Skin epidermis (tissue), 12 donors: ENCODE measurements around the gene PLA2G4A.
A peak's percentile ranks its signal among the peaks of the same experiment; 100 is the strongest.

Experiments
- H3K27ac ChIP-seq, 21 experiments: fragments of 200-600 bp; sonication (generic) in 11 of 21; one replicate each; pipeline ENCODE4 v1.5.0; 2020; ENCODE audit warnings: mild to moderate bottlenecking in 3 of 21, inconsistent platforms in 2 of 21, moderate library complexity in 2 of 21
- H3K4me3 ChIP-seq, 7 experiments: fragments of 200-600 bp; sonication (generic) in 2 of 7; one replicate each; pipeline ENCODE4 v1.5.0; 2020; ENCODE audit warnings: inconsistent platforms in 2 of 7, mild to moderate bottlenecking in 2 of 7, moderate library complexity in 1 of 7

Gene PLA2G4A

GRCh38 chr1:186829686-186830587 is 1.2 kb downstream of the PLA2G4A start:
- Histone ChIP-seq H3K4me3 (peak overlapping the region; percentile 32 to 65 (median 55)), H3K27ac (peak overlapping the region in 9 of 21 experiments; percentile 64 to 88 (median 76))

- no peak overlapping the region for H3K4me3 ChIP-seq
- H3K27ac ChIP-seq = no peak overlapping the region
Measured at GRCh38 chr1:186831168-186831567, 2.4 kb downstream of the PLA2G4A start.

GRCh38 chr1:186834399-186834958 is 5.7 kb downstream of the PLA2G4A start:
- Histone ChIP-seq H3K27ac (no peak overlapping the region), H3K4me3 (no peak overlapping the region)

- Histone ChIP-seq H3K27ac (no peak overlapping the region), H3K4me3 (no peak overlapping the region)
Measured at GRCh38 chr1:186835448-186835847, 6.7 kb downstream of the PLA2G4A start.

- Histone ChIP-seq H3K4me3 (no peak overlapping the region), H3K27ac (no peak overlapping the region)
Measured at GRCh38 chr1:186837806-186838205, 9.1 kb downstream of the PLA2G4A start.

GRCh38 chr1:186838380-186839040 is 9.8 kb downstream of the PLA2G4A start:
- Histone ChIP-seq H3K4me3 (no peak overlapping the region), H3K27ac (peak overlapping the region in 1 of 21 experiments; percentile 31)

GRCh38 chr1:186839041-186839400 is 10.3 kb downstream of the PLA2G4A start:
- no peak overlapping the region for H3K4me3 ChIP-seq
- peak overlapping the region in 3 of 21 experiments; percentile 13 to 31 (median 15) for H3K27ac ChIP-seq

- no peak overlapping the region for H3K27ac ChIP-seq
- no peak overlapping the region for H3K4me3 ChIP-seq
Measured at GRCh38 chr1:186841599-186841998, 12.8 kb downstream of the PLA2G4A start.

GRCh38 chr1:186842547-186842946 is 13.8 kb downstream of the PLA2G4A start:
- H3K4me3 ChIP-seq = no peak overlapping the region
- H3K27ac ChIP-seq = peak overlapping the region in 1 of 21 experiments; percentile 5

GRCh38 chr1:186843226-186843625 is 14.5 kb downstream of the PLA2G4A start:
- H3K27ac ChIP-seq = no peak overlapping the region
- H3K4me3 ChIP-seq = no peak overlapping the region

- no peak overlapping the region for H3K27ac ChIP-seq
Measured at GRCh38 chr1:186843931-186844330, 15.2 kb downstream of the PLA2G4A start.

GRCh38 chr1:186845576-186846210 is 16.9 kb downstream of the PLA2G4A start:
- Histone ChIP-seq H3K27ac (peak overlapping the region in 4 of 21 experiments; percentile 8 to 28 (median 23)), H3K4me3 (no peak overlapping the region)

More at GRCh38 chr1:186843931-186844330, 15.2 kb downstream of the PLA2G4A start:
- no peak overlapping the region for H3K4me3 ChIP-seq

- Histone ChIP-seq H3K4me3 (no peak overlapping the region), H3K27ac (no peak overlapping the region)
Measured at GRCh38 chr1:186848509-186849130, 19.9 kb downstream of the PLA2G4A start.

- Histone ChIP-seq H3K4me3 (no peak overlapping the region), H3K27ac (peak overlapping the region in 2 of 21 experiments; percentile 8 to 10)
Measured at GRCh38 chr1:186849271-186849671, 20.5 kb downstream of the PLA2G4A start.

- peak overlapping the region in 1 of 21 experiments; percentile 8 for H3K27ac ChIP-seq
- H3K4me3 ChIP-seq = no peak overlapping the region
Measured at GRCh38 chr1:186849826-186850225, 21.1 kb downstream of the PLA2G4A start.

- H3K4me3 ChIP-seq = no peak overlapping the region
- H3K27ac ChIP-seq = no peak overlapping the region
Measured at GRCh38 chr1:186854102-186854501, 25.4 kb downstream of the PLA2G4A start.

- Histone ChIP-seq H3K4me3 (no peak overlapping the region), H3K27ac (peak overlapping the region in 1 of 21 experiments; percentile 13)
Measured at GRCh38 chr1:186858923-186859322, 30.2 kb downstream of the PLA2G4A start.

GRCh38 chr1:186859995-186860394 is 31.2 kb downstream of the PLA2G4A start:
- H3K27ac ChIP-seq = no peak overlapping the region
- H3K4me3 ChIP-seq = no peak overlapping the region

GRCh38 chr1:186864296-186864695 is 35.5 kb downstream of the PLA2G4A start:
- Histone ChIP-seq H3K4me3 (no peak overlapping the region), H3K27ac (no peak overlapping the region)

- H3K27ac ChIP-seq = no peak overlapping the region
- H3K4me3 ChIP-seq = no peak overlapping the region
Measured at GRCh38 chr1:186865253-186865652, 36.5 kb downstream of the PLA2G4A start.
